HG03571 (cell line): ENCODE measurements around the gene ZNF750.

Source experiments
- ATAC-seq: cut with Tn5 transposase; IDR thresholded peaks from one replicate; pipeline ENCODE4 v1.9.1; 2021; ENCODE audit not compliant: unreplicated experiment

The ZNF750 gene

GRCh38 chr17:82873521-82873920, 33.7 kb upstream of the ZNF750 start:
- no peak for ATAC-seq

- ATAC-seq, result no peak
These were observed 33.0 kb upstream of the ZNF750 start for GRCh38 chr17:82872591-82873520.

GRCh38 chr17:82871776-82872561, 32.1 kb upstream of the ZNF750 start:
- ATAC-seq, result no peak

- ATAC-seq, result peak; percentile 67
These were observed 31.4 kb upstream of the ZNF750 start for GRCh38 chr17:82871056-82871775.

- ATAC-seq, result no peak
These were observed 30.7 kb upstream of the ZNF750 start for GRCh38 chr17:82870541-82870940.

GRCh38 chr17:82870091-82870491, 30.3 kb upstream of the ZNF750 start:
- ATAC-seq, result no peak

GRCh38 chr17:82869536-82869935, 29.7 kb upstream of the ZNF750 start:
- ATAC-seq, result no peak

GRCh38 chr17:82868715-82869131, 28.9 kb upstream of the ZNF750 start:
- no peak for ATAC-seq

- no peak for ATAC-seq
These were observed 28.0 kb upstream of the ZNF750 start for GRCh38 chr17:82867763-82868325.

GRCh38 chr17:82866590-82867191, 26.9 kb upstream of the ZNF750 start:
- no peak for ATAC-seq

GRCh38 chr17:82865774-82866395, 26.1 kb upstream of the ZNF750 start:
- ATAC-seq, result no peak

- ATAC-seq, result no peak
These were observed 25.5 kb upstream of the ZNF750 start for GRCh38 chr17:82865274-82865673.

- ATAC-seq, result no peak
These were observed 25.0 kb upstream of the ZNF750 start for GRCh38 chr17:82864713-82865248.

- peak; percentile 87 for ATAC-seq
These were observed 24.3 kb upstream of the ZNF750 start for GRCh38 chr17:82863941-82864712.

GRCh38 chr17:82863383-82863940, 23.6 kb upstream of the ZNF750 start:
- ATAC-seq, result no peak

GRCh38 chr17:82862737-82863382, 23.0 kb upstream of the ZNF750 start:
- ATAC-seq, result no peak

GRCh38 chr17:82862191-82862590, 22.4 kb upstream of the ZNF750 start:
- ATAC-seq, result no peak

GRCh38 chr17:82861393-82861775, 21.6 kb upstream of the ZNF750 start:
- no peak for ATAC-seq
